GM21576 (cell line): ENCODE data around the gene RASSF5.
A peak's percentile ranks its signal among the peaks of the same experiment; 100 is the strongest.
"Not testable (repeated sequence)": the region's sequence is repeated elsewhere in the genome, so short reads cannot be mapped to it uniquely, and the experiment has no call there.

Source experiments
- ATAC-seq: cut with Tn5 transposase; IDR thresholded peaks from one replicate; pipeline ENCODE4 v1.9.1; 2021; ENCODE audit warnings: mild to moderate bottlenecking, moderate library complexity; ENCODE audit not compliant: unreplicated experiment

The RASSF5 gene

DNA sequence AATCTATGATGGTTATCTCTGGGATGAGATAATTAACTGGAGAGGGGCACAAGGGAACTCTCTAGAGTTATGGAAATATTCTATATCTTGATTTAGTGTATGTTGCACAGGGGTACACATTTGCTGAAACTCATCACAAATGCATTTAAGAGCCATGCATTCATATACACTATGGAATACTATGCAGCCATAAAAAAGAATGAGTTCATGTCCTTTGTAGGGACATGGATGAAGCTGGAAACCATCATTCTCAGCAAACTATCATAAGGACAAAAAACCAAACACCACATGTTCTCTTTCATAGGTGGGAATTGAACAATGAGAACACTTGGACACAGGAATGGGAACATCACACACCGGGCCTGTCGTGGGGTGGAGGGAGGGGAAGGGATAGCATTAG lies 119.1 kb downstream of the RASSF5 start:
- ATAC-seq: not testable (repeated sequence)

DNA sequence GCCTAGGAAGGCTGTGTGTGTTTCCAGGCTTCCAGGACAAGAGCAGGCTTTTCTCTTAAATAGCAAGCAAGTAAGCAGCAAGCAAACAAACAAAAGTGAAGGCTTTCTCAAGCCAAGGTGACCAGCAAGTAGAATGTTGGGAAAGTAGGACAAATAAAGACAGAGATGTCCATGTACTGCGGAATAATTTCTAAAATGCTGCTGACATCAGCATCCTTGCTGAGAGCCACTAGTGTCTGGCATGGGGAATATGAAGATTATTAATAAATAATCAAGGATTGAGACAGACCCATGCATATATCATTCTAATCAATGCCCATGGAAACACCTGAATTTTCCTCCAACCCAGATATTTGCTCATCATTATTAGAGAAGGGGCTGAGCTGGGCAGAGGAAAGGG lies 121.6 kb downstream of the RASSF5 start:
- ATAC-seq: no peak

DNA sequence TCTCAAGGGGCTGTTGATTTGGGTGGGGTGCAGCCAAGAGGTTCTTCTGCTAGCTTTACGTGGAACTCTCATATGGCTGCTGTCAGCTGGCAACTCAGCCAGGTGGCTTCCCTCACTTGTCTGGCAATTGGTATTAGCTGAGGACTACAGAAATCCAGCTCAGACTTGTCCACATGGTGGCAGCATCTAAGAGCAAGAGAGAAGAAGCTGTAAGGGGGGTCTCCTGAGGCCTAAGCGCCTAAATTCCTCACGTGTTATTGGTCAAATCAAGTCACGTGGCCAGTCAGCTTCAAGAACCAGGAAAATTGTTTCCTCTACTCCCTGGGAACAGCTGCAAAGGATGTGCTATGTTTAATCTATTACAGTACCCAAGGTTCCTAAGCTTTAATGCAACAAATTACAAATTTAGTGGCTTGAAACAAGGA lies 123.8 kb downstream of the RASSF5 start:
- ATAC-seq: no peak

DNA sequence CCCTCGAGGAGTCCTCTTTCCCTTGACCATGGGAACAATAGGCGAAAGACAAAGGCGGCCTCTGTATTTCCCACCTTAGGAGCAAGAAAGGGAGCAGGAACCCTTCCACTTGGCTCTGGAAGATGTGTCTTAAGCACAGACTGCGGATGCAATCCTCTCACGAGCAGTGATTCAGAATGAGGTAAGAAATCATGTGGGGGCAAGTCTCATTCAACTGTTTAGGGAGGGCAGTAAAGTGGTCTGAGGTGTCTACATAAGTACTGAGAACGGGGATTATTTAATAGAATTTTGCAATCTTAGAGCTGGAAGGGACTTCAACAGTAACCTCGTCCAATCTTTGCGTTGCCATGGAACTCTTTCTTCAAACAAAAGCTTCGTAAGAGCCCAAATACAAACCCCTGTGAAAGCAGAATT lies 126.4 kb downstream of the RASSF5 start:
- ATAC-seq: no peak

GRCh38 chr1:206634365-206635079 lies 127.2 kb downstream of the RASSF5 start:
- ATAC-seq: no peak

DNA sequence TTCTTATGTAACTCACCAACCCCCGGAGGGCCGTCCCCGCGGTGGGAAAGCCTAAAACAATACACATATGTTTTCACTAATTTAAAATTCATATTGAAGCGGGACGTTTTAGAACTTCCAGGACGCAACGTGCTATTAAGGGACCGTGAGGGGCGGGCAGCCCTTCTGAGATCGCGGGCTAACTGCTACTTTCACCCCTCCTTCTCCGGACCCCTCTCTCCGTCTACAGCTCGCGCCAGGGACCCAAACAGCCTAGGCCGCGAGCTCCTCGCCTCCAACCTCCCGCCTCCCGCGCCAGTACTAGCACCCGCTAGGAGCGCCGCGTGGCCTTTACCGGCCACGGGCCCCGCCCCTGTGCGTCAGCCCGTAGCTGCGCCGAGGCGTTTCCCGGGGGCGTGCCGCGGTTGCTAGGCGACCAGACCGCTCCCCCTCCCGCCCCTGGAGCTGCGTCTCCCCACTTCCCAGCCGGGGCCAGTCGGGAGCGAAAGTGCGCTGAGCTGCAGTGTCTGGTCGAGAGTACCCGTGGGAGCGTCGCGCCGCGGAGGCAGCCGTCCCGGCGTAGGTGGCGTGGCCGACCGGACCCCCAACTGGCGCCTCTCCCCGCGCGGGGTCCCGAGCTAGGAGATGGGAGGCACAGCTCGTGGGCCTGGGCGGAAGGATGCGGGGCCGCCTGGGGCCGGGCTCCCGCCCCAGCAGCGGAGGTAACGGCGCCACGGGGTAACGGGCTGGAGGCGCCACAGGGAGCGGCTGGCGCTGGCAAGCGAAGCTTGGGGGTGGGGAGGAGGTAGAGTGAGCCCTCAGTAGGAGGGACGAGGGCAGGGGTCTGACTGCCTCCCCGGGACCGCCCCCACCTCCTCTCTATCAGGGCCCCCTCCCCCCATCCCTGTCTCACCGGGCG lies 128.0 kb downstream of the RASSF5 start, which contains the start of gene DYRK3:
TSS of gene DYRK3 (plus strand) at position 457 of the 898 bp plus-strand sequence. CDS start at position 625, 168 bp downstream.
- ATAC-seq: peak; percentile 91

DNA sequence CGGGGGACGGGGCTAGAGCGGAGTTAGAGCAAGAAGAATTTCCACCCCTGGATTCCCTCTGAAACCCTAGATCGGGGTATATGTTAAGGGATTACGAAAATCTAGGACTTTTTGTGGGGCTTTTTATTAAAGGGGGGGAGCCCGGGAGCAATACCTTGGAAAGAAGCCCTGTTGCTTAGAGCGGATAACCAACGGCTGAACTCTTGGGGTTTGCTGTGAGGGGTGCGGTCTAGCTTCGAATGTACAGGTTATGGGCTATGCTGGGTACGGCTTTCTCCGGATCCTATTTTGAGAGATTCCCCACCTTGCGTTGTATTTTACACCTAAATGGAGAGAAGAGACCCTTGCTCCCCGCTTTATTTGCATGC lies 128.6 kb downstream of the RASSF5 start:
- no peak for ATAC-seq

DNA sequence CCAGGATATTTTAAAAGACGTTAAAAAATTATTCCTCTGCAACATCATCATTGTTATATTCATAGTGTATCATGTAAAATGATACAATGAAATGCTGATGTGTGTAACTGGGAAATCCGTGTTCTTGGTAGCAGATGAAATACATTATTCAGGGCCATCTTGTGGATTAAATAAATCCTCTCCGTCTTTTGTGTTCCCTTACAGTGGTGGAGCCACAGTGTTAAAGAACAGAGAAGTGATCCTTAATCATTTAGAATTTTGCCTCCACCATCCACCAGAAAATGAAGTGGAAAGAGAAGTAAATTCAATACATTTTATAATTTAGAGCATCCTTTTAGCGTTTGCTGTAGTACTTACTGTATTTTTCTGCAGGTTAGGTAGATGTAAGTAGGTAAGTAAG lies 129.3 kb downstream of the RASSF5 start:
- no peak for ATAC-seq

- ATAC-seq: no peak
These were observed 130.3 kb downstream of the RASSF5 start for GRCh38 chr1:206637605-206638004.
